Measurements from ENCODE around the gene LRRC7. TPM values are rescaled to one million over a fixed set of nuclear protein-coding genes. Genes with fewer than 3 reads are reported as not detected.
"Not testable (repeated sequence)": the region's sequence is repeated elsewhere in the genome, so short reads cannot be mapped to it uniquely, and the experiment has no call there.

LRRC7 gene
- total RNA-seq, 2 experiments from 2014 or later, result 0.14 to 0.20 TPM

GRCh38 chr1:70043804-70044203 lies 476.1 kb downstream of the LRRC7 start:
- no peak for DNase-seq
- ChIA-PET CTCF (interaction anchor here (1.6 kb wide), 1 partner anchor 10 kb away, joined by 3 read pairs; no protein-coding TSS in a partner anchor), POLR2A (no interaction called here)
- H3K27ac ChIP-seq (ENCODE audit: low read depth in 1 of 2, low read length in 2 of 2), result no peak overlapping the region
- H3K27ac Mint-ChIP-seq, result no peak overlapping the region
- intact Hi-C loops (cut with DNase I, micrococcal nuclease), result no loop called here
- no peaks in the 10 kb centered on the region for H3K4me1 Mint-ChIP-seq (ENCODE audit: low read depth)
- no peak overlapping the region for H3K4me3 ChIP-seq (ENCODE audit: low read length)
- H3K27me3 Mint-ChIP-seq, result no peaks in the 10 kb centered on the region
- no peaks in the 10 kb centered on the region for H3K27me3 ChIP-seq (ENCODE audit: control insufficient read depth in 1 of 2, insufficient read depth in 2 of 2, low read length in 2 of 2)
- no peak overlapping the region for H3K4me3 Mint-ChIP-seq
- ATAC-seq (ENCODE audit: poor library complexity), result no peak
- H3K9me3 ChIP-seq (ENCODE audit: control insufficient read depth in 1 of 2, insufficient read depth in 1 of 2, low read length in 2 of 2), result peaks cover 0 to 3% of the 10 kb centered on the region in 2 experiments
- no peaks in the 10 kb centered on the region for H3K36me3 ChIP-seq (ENCODE audit: insufficient read depth, low read length)
- no peaks in the 10 kb centered on the region for H3K9me3 Mint-ChIP-seq
- no peak for TF ChIP-seq CTCF (IDR thresholded peaks at IDR 0.05)
- no peaks in the 10 kb centered on the region for H3K4me1 ChIP-seq (ENCODE audit: insufficient read depth, low read length)
- no peaks in the 10 kb centered on the region for H3K36me3 Mint-ChIP-seq (ENCODE audit: low read depth)

GRCh38 chr1:70044832-70045231 lies 477.1 kb downstream of the LRRC7 start:
- intact Hi-C loops (cut with DNase I, micrococcal nuclease), result no loop called here
- Mint-ChIP-seq H3K9me3 (no peaks in the 10 kb centered on the region), H3K27ac (no peak overlapping the region), H3K27me3 (no peaks in the 10 kb centered on the region), H3K4me3 (no peak overlapping the region), H3K36me3 (ENCODE audit: low read depth) (no peaks in the 10 kb centered on the region), H3K4me1 (ENCODE audit: low read depth) (no peaks in the 10 kb centered on the region)
- ATAC-seq (ENCODE audit: poor library complexity) (no peak), DNase-seq (no peak)
- CTCF ChIA-PET, result no interaction called here
- H3K9me3 ChIP-seq (ENCODE audit: control insufficient read depth in 1 of 2, insufficient read depth in 1 of 2, low read length in 2 of 2), result no peaks in the 10 kb centered on the region
- POLR2A ChIA-PET, result no interaction called here
- H3K4me1 ChIP-seq (ENCODE audit: insufficient read depth, low read length), result no peaks in the 10 kb centered on the region
- no peak overlapping the region for H3K4me3 ChIP-seq (ENCODE audit: low read length)
- H3K36me3 ChIP-seq (ENCODE audit: insufficient read depth, low read length), result no peaks in the 10 kb centered on the region
- no peaks in the 10 kb centered on the region for H3K27me3 ChIP-seq (ENCODE audit: control insufficient read depth in 1 of 2, insufficient read depth in 2 of 2, low read length in 2 of 2)
- no peak overlapping the region for H3K27ac ChIP-seq (ENCODE audit: low read depth in 1 of 2, low read length in 2 of 2)
- no peak for TF ChIP-seq CTCF (IDR thresholded peaks at IDR 0.05)

GRCh38 chr1:70045581-70045980 lies 477.9 kb downstream of the LRRC7 start:
- ATAC-seq (ENCODE audit: poor library complexity); H3K9me3 ChIP-seq (ENCODE audit: control insufficient read depth in 1 of 2, insufficient read depth in 1 of 2, low read length in 2 of 2); H3K9me3 Mint-ChIP-seq; CTCF ChIA-PET; intact Hi-C loops (cut with DNase I, micrococcal nuclease); H3K4me3 ChIP-seq (ENCODE audit: low read length); H3K4me1 Mint-ChIP-seq (ENCODE audit: low read depth); H3K4me3 Mint-ChIP-seq; DNase-seq; H3K27ac ChIP-seq (ENCODE audit: low read depth in 1 of 2, low read length in 2 of 2); H3K27me3 ChIP-seq (ENCODE audit: control insufficient read depth in 1 of 2, insufficient read depth in 2 of 2, low read length in 2 of 2); H3K36me3 ChIP-seq (ENCODE audit: insufficient read depth, low read length); H3K4me1 ChIP-seq (ENCODE audit: insufficient read depth, low read length); POLR2A ChIA-PET; H3K27me3 Mint-ChIP-seq; H3K27ac Mint-ChIP-seq; H3K36me3 Mint-ChIP-seq (ENCODE audit: low read depth): not testable (repeated sequence)

- H3K36me3 Mint-ChIP-seq (ENCODE audit: low read depth), result no peaks in the 10 kb centered on the region
Observed at GRCh38 chr1:70048336-70049094, 480.8 kb downstream of the LRRC7 start.

More at GRCh38 chr1:70048336-70049094, 480.8 kb downstream of the LRRC7 start:
- CTCF ChIA-PET, result no interaction called here
- no peak for TF ChIP-seq CTCF (IDR thresholded peaks at IDR 0.05)
- H3K4me1 Mint-ChIP-seq (ENCODE audit: low read depth), result no peaks in the 10 kb centered on the region
- no peak overlapping the region for H3K27ac Mint-ChIP-seq
- no peaks in the 10 kb centered on the region for H3K4me1 ChIP-seq (ENCODE audit: insufficient read depth, low read length)
- H3K9me3 Mint-ChIP-seq, result no peaks in the 10 kb centered on the region
- intact Hi-C loops (cut with DNase I, micrococcal nuclease), result no loop called here
- H3K27me3 ChIP-seq (ENCODE audit: control insufficient read depth in 1 of 2, insufficient read depth in 2 of 2, low read length in 2 of 2), result no peaks in the 10 kb centered on the region
- H3K27me3 Mint-ChIP-seq, result no peaks in the 10 kb centered on the region
- no peak overlapping the region for H3K4me3 ChIP-seq (ENCODE audit: low read length)
- DNase-seq (no peak), ATAC-seq (ENCODE audit: poor library complexity) (no peak)
- no peaks in the 10 kb centered on the region for H3K9me3 ChIP-seq (ENCODE audit: control insufficient read depth in 1 of 2, insufficient read depth in 1 of 2, low read length in 2 of 2)
- H3K36me3 ChIP-seq (ENCODE audit: insufficient read depth, low read length), result no peaks in the 10 kb centered on the region
- no peak overlapping the region for H3K27ac ChIP-seq (ENCODE audit: low read depth in 1 of 2, low read length in 2 of 2)
- H3K4me3 Mint-ChIP-seq, result no peak overlapping the region
- POLR2A ChIA-PET, result interaction anchor here (0.7 kb wide), 1 partner anchor 430 kb away, joined by 3 read pairs; no protein-coding TSS in a partner anchor

All from CD4-positive, alpha-beta T cell (primary cell).